NCI-H1105 (cell line): Measurements from ENCODE around the gene TECPR2.

Experiments used
- DNase-seq: peaks from one replicate; lab custom pipeline; 2025; lab: John Stamatoyannopoulos, UW

TECPR2 gene

DNA sequence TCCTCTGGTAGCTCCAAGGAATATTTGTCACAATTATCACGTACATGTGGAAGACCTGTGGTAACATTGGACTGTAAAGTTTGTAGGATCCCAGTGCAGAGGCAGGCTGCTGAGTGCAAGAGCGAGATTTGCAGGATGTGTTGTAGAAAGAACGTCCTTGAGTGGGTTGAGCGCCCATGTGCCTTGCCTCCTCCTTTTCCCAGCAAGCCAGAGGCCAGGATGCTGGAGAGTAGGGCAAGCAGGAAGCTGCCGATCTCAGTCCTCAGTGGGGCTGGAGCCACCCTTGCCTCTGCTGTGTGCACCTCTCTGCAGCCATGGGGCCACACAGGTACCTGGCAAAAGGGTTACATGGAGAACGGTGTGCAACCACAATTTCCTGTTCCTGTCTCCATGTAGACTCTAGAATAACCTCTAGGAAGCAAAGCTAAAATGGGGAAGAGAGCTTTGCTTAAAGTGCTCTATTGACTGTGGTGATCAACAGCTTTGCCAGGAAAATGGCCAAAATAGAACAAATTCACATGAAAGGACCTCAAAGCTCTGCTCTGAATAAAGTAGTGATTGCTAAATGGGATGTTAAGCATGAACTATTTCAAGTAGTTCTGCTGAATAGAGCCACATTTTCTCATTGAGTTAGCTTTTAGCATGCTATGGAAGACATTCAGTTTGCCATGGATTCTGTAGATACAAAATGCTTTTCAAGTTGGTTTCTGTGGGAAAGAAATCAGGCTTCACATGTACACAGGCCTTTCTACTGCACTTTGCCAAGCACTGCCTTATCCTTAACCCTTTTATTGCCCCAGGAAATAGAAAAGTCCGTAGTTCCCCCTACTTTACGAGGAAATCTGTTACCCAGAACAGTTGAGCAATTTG is 109.4 kb downstream of the TECPR2 start:
- no peak for DNase-seq

DNA sequence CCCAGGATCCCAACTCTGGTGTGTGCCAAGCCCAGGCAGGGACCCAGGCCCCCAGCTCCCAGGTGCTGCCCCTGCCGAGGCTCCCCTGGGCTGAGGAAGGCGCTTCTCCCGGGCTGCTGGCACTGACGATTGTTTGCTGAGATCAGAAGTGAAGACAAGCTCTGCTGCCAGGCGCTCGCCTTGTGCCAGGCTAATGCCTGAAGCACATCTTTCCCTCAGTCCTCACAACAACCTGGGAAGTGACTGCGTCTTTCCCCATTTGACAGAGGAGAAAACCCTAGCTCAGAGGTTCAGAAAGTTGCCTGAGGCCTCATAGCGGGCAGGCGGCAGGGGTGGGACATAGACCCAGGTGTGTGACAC is 110.0 kb downstream of the TECPR2 start:
- no peak for DNase-seq

DNA sequence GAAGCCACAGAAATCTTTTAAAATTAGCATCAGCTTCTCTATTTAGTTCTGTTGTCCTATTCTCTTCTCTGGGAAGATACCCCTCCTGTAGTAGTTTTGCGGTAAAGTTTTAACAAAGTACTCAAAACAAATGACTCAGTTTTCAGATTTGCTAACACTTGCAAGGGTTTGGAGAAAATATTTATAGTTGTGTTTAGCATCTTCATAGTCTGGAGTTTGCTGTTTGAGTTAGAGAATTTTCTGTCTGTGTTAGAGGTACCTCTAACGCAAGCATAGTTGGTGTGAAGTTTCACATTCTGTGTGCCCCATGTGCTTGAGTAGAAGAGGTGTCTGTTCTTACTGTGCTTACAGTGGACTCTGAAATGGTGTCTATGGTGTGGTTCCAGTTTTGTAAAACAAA is 110.8 kb downstream of the TECPR2 start:
- no peak for DNase-seq

DNA sequence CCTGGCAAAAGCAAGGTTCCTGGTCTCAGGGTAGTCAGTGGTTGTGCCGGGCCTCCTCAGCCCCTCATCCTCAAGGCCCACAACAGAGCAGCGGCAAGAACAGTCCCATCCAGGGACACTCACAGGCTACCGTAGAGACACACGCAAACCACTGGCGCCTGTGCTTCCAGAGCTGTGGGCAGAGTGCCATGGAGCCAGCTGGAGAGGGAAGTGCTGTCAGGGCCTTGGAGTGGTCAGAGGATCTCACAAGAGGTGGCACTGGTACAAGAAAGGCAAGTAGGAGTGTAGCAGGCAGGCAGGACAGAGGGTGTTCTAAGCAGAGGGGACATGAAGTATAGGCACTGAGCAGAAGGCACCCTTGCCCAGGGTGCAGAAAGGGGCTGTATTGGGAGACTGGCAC is 112.2 kb downstream of the TECPR2 start:
- DNase-seq, result no peak

DNA sequence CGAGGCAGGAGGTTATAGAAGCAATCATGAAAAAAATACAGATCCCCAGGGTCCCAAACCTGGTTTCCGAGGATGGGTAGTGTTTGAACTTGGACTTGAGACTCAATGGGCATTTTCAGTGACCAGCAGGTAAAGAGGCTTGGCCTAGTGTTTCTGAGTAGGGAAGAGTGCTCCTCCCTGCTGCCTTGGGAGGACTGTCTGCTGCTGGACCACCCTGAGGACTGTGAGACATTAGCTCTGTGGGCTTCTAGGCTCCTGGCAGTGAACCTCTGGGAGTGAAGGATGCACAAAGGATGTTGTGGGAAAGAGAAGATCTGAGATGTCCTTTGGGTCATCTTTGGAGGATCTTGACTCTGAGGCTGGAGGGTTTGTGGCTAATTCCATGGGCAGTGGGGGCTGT is 116.4 kb downstream of the TECPR2 start:
- DNase-seq, result no peak

DNA sequence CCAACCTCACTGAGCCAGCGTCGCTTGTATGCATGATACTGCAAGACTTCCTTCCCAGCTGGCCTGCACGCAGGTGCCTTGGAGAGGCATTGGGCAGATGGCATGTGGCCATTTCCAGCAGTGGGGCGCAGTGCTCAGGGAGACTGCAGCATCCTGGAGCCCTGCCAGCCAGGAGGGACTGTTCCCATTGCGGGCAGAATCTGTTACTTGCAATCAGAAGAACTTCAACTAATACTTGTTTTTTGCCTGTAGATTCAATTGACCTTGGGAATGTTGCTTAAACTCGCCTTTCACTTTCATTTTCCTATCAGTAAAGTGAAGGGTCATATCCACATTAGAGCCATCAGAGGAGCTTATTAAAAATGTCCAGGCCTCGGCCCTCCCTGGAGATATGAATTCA is 117.0 kb downstream of the TECPR2 start:
- peak; percentile 27 for DNase-seq

DNA sequence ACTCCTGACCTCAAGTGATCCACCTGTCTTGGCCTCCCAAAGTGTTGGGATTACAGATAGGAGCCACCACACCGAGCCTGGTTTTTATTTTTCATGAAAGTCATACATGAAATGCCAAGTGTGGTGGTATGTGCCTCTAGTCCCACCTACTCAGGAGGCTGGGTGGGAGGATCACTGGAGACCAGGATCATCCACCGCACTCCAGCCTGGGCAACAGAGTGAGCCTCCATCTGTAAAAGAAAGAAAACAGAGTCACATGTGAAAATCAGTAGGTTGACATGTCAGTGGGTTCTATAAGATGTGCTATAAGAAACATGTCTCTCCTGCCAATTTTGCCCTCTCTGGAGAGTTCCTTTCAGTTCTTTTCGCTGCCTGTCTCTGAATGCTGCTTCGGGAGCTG is 118.6 kb downstream of the TECPR2 start:
- DNase-seq, result no peak

DNA sequence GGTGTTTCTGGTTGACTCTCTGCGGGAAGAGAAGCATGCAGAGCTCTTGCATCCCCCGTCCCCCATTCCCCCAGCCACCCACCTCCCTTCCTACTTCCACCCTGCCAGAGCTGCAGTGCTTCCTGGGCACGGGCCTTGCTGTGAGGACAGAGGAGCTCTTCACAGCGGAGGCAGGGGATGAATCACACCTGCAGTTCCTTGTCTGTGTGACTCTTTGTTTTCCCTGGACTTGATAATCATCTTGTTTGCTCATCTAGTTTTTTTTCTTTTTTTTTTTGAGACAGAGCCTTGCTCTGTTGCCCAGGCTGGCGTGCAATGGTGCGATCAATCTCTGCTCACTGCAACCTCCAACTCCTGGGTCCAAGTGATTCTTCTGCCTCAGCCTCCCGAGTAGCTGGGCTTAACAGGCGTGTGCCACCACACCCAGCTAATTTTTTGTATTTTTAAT is 119.1 kb downstream of the TECPR2 start:
- DNase-seq, result no peak

DNA sequence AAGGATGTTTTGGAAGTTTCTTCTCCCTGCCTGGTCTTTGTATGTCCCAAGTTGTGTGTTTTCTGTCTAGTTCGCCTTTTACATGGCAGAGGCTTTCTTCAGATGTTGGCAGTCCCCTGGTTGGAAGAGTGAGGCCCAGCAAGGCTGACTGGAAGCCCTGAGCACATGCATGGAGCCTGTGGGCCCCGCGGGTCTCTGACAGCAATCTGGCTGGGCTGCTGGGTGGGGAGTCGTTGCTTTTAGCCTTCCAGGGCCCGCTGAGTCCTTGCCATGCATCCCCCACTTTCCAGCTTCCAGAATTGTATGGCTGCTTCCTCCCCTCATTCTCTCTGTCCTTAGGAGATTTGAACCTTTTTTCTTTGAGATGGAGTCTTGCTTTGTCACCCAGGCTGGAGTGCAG is 121.6 kb downstream of the TECPR2 start:
- DNase-seq, result no peak

DNA sequence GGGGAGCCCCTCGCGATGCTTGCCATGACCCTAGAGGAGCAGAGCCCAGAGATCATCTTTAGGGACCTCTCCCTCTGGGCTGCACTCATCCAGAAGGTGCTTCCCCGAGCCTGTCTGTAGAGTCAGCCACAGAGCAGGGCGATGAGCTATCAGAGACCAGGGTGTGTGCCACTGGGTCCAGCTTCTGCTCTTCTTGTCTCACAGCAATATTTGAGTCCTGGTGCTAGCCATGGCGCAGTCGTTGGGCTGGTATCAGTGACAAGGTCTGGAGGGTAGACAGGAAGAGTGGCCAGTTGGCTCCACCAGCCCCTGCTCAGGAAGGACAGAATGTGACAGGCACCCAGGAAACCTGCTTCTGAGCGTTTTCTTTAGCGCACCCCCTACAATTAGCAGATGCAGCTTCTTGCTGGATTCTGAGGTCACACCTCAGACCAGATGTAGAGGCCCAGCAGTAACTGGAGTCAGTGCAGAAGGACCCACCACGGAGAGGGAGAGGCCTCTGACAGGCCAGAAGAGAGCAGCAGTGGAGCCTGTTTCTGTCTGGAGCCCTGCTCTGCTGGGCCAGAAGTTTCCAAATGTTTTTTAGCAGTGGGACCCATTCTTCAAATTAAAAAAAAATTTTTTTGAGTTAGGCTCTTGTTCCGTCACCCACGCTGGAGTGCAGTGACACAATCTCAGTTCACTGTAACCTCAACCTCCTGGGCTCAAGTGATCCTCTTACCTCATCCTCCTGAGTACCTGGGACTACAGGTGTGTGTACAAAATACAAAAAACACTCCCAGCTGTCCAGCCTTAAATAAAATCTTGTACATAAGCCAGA is 123.2 kb downstream of the TECPR2 start:
- no peak for DNase-seq

DNA sequence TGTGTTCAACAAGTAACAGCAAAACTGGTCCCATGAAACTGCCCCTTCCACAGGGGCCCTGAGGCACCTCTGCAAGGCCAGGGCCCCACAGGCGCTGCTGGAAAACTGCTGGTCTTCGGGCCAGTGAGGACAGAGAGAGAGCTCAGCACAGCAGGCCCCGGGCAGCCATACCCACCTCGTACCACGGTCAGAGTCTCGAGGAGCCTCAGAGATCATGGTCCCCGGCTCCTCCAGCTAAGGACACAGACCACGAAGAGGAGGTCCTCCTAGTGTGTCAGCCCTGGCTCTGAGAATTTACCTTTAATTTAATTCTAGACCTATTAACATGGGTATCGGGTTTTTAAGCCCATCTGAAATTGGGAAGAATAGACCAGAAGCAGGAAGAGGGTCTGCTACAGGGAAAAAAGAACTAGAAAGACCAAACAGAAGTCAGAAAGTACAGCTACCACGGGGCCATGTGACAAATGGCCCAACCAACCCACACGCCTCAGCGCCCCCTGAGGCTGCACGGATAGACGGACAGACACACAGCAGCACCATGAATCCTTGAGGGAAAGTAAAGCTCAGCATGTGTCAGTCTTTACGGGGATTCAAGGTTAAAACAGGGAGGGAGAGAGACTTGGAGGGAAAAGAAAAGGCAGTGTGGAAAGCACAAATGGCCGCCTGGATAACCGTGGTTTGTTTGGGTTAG is 123.9 kb downstream of the TECPR2 start:
- DNase-seq, result no peak

DNA sequence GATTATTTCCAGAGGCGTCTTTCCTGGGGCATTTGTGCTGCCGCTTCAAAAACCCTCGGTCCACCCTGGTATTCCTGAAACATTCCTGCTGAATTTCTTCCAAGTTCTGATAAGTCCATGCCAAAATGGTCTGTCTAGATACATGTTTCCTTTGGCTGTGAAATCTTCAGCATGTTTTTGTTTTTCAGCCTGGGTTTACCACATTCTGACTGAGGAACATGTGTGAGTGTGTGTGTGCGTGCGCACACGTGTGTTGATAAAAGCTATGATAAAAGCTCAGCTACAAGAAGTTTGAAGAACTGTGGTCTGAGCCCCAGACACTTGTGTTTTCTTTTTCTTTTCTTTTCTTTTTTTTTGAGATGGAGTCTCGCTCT is 124.5 kb downstream of the TECPR2 start:
- DNase-seq, result no peak

DNA sequence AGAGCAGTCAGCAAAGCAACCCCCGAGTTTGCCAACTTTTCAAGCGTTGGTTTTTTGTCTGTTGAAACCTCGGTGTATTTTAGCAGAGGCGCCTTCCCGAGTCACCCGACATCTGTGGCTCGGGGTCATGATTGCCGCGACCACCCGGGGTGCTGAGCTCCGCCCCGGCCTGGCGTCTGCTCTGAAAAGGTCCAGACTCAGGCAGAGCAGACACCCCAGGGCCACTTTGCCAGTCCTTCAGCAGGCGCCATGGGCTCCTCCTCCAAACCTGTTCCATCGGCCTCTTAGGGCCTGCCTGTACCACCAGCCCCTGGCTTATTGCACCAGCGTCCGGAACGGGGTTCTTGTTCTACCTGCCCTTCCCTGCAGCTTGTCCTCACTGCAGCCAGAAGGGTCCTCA is 127.7 kb downstream of the TECPR2 start:
- no peak for DNase-seq

DNA sequence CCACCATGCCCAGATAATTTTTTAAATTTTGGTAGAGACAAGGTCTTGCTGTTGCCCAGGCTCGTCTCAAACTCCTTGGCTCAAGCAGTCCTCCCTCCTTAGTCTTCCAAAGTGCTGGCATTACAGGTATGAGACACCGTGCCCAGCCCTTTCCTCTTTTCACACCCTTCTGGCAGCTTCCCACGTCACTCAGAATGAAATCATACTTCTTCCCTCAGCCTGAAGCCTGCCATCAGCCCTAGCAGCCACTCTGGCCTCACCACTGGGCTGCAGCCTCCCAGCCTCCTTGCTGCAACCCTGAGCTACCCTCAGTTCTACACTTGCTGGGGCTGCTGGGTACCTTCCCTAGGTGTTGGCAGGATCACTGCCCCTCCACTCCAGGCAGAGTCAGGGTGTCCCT is 128.6 kb downstream of the TECPR2 start:
- no peak for DNase-seq

DNA sequence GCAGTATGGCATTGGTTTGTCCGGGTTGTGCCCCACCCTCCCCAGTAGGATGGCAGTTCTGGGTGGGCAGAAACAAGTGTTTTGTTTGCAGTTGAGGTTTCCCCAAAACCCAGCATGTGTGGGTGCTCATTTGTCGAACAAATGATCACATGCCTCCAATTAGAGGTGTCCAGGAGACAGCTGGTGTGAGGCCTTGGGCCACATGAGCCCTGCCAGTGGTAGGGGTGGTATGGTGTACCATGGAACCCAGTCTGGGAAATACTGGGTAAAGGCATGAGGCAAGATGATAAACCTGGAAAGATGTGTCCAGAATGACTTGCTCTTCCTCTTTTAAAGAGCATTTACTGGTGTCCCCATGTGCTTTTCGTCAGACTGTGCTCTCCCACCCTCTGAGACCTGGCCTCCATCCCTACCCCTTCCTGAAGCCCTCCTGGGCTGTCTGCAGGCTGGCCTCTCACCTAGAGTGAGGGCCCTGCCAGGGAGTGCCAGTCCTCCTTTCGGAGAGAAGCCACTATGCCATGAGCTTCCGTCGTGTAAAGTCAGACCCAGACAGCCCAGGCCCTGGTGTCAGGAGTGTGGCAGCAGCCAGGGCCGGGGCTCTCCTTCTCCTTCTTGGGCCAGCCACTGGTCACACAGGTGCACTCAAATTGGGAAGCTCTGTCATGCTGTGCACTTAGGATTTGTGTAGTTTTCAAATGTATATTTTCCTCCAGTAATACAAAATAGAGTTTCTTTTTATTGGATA is 129.2 kb downstream of the TECPR2 start:
- no peak for DNase-seq

DNA sequence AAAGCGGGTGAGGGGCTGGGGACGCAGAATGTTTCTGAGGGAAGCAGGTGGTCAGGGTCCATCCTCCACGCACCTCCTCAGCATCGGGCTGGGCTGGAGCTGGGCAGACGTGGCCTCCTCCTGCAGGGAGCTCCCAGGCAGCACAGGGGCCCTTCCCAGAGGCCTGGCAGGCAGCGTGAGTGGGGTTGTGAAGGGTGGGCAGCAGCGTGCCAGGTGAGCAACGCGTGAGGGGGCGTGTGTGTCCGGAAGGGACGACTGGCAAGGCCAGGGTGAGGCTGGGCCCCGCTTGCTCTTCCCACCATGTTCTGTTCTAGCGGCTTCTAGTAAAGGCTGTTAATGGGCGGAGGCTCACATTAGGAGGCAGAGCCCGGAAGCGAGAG is 129.8 kb downstream of the TECPR2 start:
- no peak for DNase-seq

DNA sequence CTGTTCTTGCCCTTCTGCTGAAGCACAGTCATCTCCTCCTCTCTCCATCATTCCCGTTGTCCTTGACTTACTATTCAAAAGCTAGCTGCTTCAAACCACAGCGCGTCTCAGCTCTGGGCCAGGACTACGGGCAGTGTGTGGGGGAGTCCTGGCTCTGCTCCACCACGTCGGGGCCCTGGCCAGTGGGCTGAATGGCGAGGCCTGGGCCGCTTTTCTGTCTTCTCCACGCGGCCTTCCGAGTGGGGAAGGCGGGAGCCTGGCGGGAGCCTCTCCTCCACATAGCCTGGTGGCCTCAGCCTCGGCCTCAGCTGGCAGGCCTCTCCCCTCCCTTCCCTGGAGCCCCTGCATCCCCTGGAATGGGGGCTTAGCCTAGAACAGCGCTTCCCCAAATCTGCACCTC is 130.4 kb downstream of the TECPR2 start:
- DNase-seq, result no peak

DNA sequence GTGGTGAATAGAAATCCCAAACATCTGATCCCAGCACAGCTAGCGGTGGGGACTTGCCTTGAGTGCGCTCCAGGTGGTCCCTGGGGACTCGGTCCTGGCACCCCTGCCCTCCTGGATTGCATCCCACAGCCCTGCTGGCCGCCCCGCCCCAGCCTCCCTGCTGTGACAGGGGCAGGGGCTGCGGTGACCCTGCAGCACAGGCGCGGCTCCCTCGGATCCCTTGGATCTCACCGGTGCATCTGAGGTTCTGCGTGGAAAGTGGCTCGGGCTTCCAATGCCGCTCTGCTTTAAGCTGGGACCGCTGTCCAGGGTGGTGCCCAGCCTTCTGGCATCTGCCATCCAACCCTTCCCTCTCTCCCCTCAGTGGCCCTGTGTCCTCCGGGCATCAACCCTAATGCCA is 130.8 kb downstream of the TECPR2 start:
- DNase-seq, result no peak

DNA sequence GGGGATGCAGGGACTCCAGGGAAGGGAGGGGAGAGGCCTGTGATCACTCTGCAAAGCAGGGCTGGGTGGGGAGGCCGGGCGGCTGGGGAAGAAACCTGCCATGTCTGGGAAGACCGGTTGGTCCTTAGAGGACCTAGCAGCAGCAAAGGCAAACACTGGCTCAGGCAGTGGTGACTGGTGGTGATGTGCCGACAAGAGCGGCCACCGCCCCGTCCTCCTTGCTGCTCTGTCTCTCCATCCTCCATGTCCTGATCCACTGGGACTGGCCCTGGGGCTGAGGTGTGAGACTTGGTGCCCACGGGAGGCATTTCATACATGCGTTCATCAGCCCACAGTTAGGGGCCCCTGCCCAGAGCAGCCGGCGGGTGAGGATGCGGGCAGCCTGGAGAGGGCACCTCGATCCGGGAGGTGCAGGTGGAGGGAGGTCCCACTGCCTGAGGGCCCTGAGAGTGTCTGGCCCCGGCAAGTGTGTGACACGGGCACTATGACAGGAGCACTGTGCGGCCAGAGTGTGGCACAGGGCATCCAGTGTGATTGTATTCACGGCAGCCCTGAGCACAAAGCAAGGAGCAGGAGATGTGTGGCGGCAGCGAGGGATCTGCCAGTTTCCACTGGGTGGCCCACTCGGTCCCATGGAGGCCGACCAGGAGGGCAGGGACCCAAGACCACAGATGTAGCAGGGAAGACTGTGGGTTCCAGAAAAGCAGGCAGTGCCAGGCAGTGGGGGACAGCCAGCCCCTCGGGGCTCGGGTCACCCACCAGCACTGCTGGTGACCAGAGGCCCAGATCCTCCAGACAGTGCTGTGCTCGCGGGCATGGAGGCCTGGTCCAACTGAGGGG is 133.0 kb downstream of the TECPR2 start:
- DNase-seq, result no peak

DNA sequence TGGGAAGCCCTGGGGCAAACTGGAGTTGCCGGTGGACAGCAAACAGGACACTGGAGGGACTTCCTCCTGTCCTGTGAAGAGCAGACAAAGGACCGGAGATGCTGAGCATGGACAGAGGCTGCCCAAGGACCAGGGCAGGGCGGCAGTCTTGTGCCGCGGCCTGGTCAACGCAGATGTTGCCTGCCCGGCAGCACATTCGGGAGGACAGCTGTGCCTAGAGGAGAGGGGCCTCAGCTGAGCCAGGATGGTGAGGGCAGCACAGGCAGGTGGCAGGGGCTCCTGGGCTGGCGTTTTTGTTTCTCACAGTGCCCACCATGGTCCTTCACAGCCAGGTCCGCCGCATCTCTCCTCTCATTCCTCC is 133.6 kb downstream of the TECPR2 start:
- no peak for DNase-seq
